HPDE6-E6E7 (cell line): ENCODE results near the gene TAOK1.
"Not testable (repeated sequence)": the region's sequence is repeated elsewhere in the genome, so short reads cannot be mapped to it uniquely, and the experiment has no call there.

ENCODE experiments used
- DNase-seq: peaks from one replicate; pipeline ENCODE4 v3.0.0; 2011; ENCODE audit warnings: missing footprints; ENCODE audit errors: extremely low spot score

TAOK1 gene

DNA sequence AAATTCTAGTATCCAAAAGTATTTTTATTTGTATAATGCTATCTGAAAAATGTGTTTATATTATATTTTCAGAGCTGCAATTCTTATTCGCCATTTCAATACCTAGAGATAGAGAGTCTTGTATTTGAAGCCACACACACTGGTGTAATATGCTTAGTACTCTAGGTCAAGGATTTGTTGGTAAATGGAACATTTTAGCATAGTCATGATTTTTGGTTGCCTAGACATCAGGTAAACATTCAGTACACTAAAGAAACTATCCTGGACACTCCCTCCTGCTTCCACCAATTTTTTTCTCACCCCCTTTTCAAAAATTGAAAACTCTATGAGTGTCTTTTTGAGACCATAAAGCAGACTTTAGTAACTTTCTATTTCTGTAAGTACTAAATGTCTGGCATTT, 155.9 kb downstream of the TAOK1 start:
- DNase-seq = no peak

DNA sequence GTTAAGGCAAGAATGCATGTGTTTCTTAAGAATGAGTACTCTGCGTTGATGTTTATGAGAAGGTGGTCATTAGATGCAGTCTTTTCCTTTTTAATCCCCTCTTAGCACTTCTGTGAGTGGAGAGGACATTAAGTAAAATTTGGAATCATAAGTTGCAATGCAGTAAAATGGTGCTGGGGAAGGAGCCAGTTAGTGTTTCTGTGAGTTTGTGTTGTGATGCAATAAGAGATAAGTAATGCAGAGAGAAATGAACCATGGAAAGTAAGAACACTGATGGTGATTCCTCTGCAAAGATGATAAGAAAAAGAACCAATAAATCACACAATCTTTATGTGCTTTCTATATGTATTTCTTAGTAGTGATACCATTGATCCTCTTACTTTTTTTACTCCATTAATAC, 156.7 kb downstream of the TAOK1 start:
- DNase-seq = no peak

GRCh38 chr17:29549177-29549923, 159.2 kb downstream of the TAOK1 start:
- no peak for DNase-seq

DNA sequence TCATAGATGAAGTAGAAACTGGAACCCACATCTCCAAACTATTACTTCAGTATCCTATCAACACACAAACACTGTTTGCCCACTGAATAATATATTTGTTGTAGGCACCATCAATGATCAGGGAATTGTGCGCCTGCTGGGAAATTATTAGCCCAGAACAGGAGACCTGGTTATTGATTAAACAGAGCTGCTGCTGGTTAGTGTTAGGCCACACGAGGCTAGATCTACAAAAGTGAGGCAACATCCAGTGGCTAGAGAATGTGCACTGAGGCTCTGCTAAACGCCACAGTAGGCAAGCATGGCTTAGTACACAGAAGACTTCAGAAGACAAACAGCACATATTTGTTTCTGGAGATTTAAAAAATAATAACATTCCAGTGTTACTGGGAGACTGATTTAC, 165.7 kb downstream of the TAOK1 start:
- no peak for DNase-seq

- DNase-seq = no peak
These were observed 167.0 kb downstream of the TAOK1 start for GRCh38 chr17:29557085-29557738.

GRCh38 chr17:29557739-29558116, 167.6 kb downstream of the TAOK1 start:
- no peak for DNase-seq

DNA sequence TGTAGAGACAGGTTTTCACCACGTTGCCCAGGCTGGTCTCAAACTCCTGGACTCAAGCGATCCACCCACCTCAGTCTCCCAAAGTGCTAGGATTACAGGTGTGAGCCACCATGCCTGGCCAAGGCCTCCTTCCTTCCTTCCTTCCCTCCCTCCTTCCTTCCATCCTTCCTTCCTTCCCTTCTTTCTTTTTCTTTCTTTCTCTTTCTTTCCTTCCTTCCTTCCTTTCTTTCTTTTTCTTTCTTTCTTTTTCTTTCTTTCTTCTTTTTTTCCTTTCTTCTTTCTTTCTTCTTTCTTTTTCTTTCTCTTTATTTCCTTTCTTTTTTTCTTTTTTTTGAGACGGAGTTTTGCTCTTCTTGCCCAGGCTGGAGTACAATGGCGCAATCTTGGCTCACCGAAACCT, 168.0 kb downstream of the TAOK1 start:
- not testable (repeated sequence) for DNase-seq

- DNase-seq = no peak
These were observed 169.5 kb downstream of the TAOK1 start for GRCh38 chr17:29559640-29560039.

- DNase-seq = no peak
These were observed 170.2 kb downstream of the TAOK1 start for GRCh38 chr17:29560316-29560715.

DNA sequence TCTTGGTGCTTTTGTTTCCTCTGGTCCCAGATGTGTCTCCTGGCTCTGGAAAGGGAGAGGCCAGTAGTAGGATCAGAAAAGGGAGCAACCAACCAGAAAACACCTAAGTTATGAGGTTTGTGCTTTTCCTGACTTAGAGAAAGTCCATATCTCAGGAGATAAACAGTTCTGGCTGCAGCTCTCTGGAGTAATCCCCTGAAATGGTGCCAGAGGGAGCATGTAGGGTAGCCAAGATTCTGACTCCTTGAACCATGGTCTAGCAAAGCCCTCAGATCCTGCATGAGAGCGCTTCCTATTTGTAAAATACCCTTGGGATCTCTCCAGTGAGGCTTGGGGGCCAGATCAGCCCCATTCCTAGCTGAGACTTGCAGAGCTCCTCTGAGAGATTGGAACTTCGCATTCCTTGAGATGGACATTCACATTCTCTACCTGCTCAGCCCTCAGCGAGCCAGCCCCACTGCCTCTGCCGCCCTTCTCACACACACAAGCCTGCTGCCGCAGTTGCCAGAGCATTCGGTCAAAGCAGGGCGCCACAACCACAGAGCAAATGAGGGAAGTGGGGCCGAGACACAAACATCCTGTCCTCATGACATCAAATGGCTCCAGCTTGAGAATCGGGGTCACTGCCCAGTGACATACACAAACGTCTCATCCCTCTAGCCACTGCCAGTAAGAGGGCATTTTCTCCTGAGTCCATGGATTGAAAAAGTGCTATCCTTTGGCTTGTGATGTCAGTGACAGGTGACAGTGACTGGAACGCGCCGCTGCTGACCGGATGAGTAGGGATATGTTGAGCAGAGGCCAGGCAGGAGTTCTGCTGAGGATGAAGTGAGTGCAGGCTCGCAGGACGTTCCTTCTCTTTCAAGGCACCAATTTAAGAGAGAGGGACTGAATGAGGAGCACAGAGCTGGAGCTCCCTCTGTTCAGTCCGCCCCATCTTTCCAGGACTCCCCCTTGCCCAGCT, 171.7 kb downstream of the TAOK1 start:
- no peak for DNase-seq

- no peak for DNase-seq
These were observed 172.5 kb downstream of the TAOK1 start for GRCh38 chr17:29562615-29563014.

GRCh38 chr17:29563816-29564215, 173.7 kb downstream of the TAOK1 start:
- DNase-seq = no peak

DNA sequence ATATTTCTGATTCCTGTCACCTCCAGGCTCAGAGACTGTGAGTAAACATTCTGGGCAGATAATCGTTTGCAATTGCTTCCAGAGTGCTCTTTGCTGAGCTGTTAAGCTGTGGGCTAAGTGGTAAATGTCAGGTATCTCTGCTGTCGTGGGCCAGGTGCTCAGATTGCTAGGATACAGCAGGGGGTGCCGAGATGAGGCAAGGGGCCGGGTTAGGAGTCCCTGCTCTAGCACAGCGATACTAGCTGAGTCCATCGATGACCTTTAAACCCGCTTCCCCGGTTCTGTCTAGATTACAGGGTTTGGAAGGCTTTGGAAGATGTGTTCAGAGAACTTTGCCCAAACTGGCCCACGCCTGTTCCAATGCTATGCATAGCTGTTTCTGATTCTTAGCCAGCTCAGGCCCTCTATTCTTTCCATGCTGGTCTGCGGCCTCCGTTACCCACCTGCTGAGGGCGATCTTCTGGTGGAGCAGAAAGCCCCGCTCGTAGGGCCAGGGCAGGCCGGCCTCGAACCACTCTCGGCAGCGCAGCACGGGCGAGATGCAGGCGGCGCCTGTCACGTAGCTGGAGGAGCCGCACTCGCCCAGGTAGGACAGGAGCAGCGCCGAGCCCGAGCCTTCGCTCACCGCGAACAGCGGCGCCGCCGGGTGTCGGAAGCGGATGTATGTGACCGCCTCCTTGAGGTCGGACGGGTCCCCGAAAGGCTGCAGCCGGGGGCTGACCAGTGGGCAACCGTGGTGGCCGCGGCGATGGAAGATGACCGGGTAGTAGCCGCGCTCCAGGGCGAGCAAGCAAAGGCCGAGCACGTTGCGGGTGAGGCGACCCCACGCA, 175.7 kb downstream of the TAOK1 start:
- no peak for DNase-seq

- peak; percentile 70 for DNase-seq
These were observed 176.5 kb downstream of the TAOK1 start, which contains the start of gene ABHD15 for GRCh38 chr17:29566473-29567303. TSS of gene ABHD15 (minus strand) at chr17:29567037. CDS start at chr17:29566966, 71 bp downstream.

GRCh38 chr17:29567304-29567553, 177.1 kb downstream of the TAOK1 start:
- no peak for DNase-seq

DNA sequence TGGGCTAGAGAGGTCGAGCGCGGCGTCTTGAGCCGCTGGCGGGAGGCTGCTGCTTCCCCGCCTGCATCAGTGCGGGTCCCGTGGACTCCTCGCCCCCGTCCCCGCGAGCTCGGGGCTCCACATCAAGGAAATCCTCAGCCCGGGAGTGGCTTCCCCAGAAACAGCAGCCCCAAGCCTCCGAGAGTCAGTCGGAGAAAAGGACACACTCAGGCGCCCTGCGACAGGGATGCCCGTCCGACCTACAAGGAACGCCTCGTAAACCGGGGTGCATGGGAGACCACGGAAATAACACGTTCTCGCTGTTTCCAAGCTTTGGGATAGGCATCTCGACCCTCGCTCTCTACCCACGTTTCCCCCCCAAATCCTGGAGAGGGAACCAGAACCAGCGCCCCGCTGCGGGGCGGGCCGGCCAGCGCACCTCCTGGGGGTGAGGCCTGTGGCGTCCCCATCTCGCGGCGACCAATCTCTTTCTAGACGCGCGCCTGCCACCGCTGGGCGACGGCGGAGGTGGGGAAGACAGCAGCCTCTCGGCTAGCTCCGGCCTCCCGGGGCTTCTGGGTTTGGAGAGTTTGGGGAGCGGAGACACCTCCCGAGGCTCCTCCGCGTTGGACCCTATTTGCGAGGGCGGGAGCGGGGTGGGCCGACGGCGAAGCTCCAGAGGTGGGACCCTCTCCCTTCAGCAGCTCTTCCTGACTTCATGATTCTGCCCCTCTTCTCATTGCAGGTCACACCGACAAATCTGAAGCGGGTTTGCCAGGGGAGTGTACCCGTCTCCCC, 177.6 kb downstream of the TAOK1 start:
- no peak for DNase-seq

DNA sequence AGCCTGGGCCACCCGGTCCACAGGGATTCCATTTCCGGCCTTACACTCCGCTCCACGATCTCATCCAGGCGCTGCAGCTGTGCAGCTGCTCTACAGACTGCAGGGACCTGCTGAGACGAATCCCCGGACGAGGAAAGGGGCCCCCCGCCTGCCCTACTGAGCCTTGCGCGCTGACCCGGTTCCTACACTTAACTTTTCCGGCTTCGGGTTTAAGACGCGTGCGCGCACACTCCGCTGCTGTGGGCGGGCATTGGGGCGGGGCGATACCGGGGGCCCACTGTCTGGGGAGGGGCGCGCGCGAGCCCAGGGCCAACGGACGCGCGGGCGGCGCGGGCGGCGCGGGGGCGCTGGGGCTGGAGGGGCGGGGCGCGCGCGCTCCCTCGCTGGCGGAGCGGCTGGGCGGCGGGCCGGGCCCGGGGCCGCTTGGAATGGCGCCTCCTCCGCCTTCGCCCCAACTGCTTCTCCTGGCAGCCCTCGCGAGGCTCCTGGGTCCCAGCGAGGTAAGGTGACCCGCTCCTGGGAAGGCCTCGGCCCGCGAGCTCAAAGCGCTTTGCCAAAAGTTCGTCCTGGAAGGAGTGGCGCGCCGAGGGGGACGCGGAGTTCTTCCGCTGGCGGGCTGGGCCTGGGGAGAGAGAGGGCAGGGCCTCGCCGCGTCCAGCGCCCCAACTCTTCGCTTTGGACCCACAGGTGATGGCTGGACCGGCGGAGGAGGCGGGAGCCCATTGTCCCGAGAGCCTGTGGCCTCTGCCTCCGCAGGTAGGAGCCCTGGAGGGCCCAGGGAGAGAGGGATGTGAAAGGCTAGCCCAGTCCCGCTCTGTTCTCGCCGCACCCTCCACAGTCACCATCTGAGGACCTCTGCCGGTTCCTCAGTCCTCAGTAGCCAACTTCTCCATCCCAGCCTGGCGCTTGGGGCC, 178.4 kb downstream of the TAOK1 start, which contains the start of gene TP53I13:
Gene TP53I13 (plus strand): TSS at position 371 of the 914 bp plus-strand sequence. CDS start 58 bp downstream, at position 429.
- DNase-seq = peak; percentile 70

- no peak for DNase-seq
These were observed 179.2 kb downstream of the TAOK1 start for GRCh38 chr17:29569245-29569950.
